Naive thymus-derived CD4-positive, alpha-beta T cell (primary cell): ENCODE results near the gene ONECUT1. TPM values are rescaled to one million over a fixed set of nuclear protein-coding genes. Genes with fewer than 3 reads are reported as not detected.

Experiments
- ATAC-seq: fragments of 150-1000 bp; cut with Tn5 transposase; 2 replicates; pipeline ENCODE4 v1.10.0; 2021; ENCODE audit warnings: mild to moderate bottlenecking, moderate library complexity
- CTCF ChIA-PET: fragments of 350-600 bp; sonication (Branson Sonifier 250); formaldehyde crosslinking; loops from one replicate; lab custom pipeline; 2021; ENCODE audit warnings: antibody characterized with exemption; lab: Charles Lee
- POLR2A ChIA-PET: fragments of 350-600 bp; sonication (Branson Sonifier 250); formaldehyde crosslinking; loops from one replicate; lab custom pipeline; 2021; ENCODE audit warnings: antibody characterized with exemption, inconsistent platforms; lab: Charles Lee
- DNase-seq, 9 donors: peaks; one replicate each; pipeline versions ENCODE4 v3.0.0 to v3.0.0-alpha.2; 2020 to 2022; ENCODE audit warnings: mixed read lengths in 1 of 9
- H3K27ac ChIP-seq: one replicate; pipeline ENCODE4 v1.7.0; 2013; ENCODE audit warnings: mild to moderate bottlenecking, low read depth, low read length, moderate library complexity
- H3K27me3 ChIP-seq, 2 donors: one replicate each; pipeline ENCODE4 v1.7.0; 2013; ENCODE audit warnings: low read length in 2 of 2, mild to moderate bottlenecking in 2 of 2, moderate library complexity in 2 of 2; ENCODE audit not compliant: control insufficient read depth in 2 of 2, insufficient read depth in 2 of 2
- H3K36me3 ChIP-seq, 3 experiments: 1 replicate in 2 of 3; 2 replicates in 1 of 3; pipeline ENCODE4 v1.7.0; 2013; ENCODE audit warnings: low read length in 3 of 3, mild to moderate bottlenecking in 3 of 3, moderate library complexity in 1 of 3; ENCODE audit not compliant: insufficient read depth in 3 of 3, control insufficient read depth in 2 of 3
- H3K4me1 ChIP-seq, 2 donors: one replicate each; pipeline ENCODE4 v1.7.0; 2013; ENCODE audit warnings: low read length in 2 of 2, mild to moderate bottlenecking in 2 of 2, moderate library complexity in 1 of 2; ENCODE audit not compliant: control insufficient read depth in 2 of 2, insufficient read depth in 2 of 2
- H3K4me3 ChIP-seq: 2 replicates; pipeline ENCODE4 v1.7.0; 2013; ENCODE audit warnings: mild to moderate bottlenecking, low read length
- H3K9me3 ChIP-seq, 3 experiments: 1 replicate in 2 of 3; 2 replicates in 1 of 3; pipeline ENCODE4 v1.7.0; 2013; ENCODE audit warnings: low read length in 3 of 3; ENCODE audit not compliant: control insufficient read depth in 2 of 3
- H3K27ac Mint-ChIP-seq, 9 donors: one replicate each; pipeline ENCODE4 v1.8.0; 2020 to 2022; ENCODE audit warnings: mixed read lengths in 9 of 9, mild to moderate bottlenecking in 8 of 9, moderate library complexity in 5 of 9, inconsistent platforms in 2 of 9
- H3K27me3 Mint-ChIP-seq, 5 donors: one replicate each; pipeline ENCODE4 v1.8.0; 2021 to 2022; ENCODE audit warnings: mixed read lengths in 5 of 5, mild to moderate bottlenecking in 1 of 5
- H3K36me3 Mint-ChIP-seq, 5 donors: one replicate each; pipeline ENCODE4 v1.8.0; 2020 to 2022; ENCODE audit warnings: mixed read lengths in 5 of 5, mild to moderate bottlenecking in 3 of 5, inconsistent platforms in 1 of 5
- H3K4me1 Mint-ChIP-seq, 7 donors: one replicate each; pipeline ENCODE4 v1.8.0; 2020 to 2022; ENCODE audit warnings: mixed read lengths in 7 of 7, mild to moderate bottlenecking in 3 of 7, inconsistent platforms in 1 of 7
- H3K4me3 Mint-ChIP-seq, 10 donors: one replicate each; pipeline ENCODE4 v1.8.0; 2020 to 2022; ENCODE audit warnings: mild to moderate bottlenecking in 10 of 10, mixed read lengths in 10 of 10, moderate library complexity in 6 of 10, inconsistent platforms in 2 of 10
- H3K9me3 Mint-ChIP-seq, 11 donors: one replicate each; pipeline ENCODE4 v1.8.0; 2020 to 2022; ENCODE audit warnings: mixed read lengths in 11 of 11, mild to moderate bottlenecking in 4 of 11, inconsistent platforms in 1 of 11, moderate library complexity in 1 of 11
- intact Hi-C, 2 donors: fragments of 100-400 bp; cut with micrococcal nuclease; formaldehyde crosslinking; loops; one replicate each; pipeline ENCODE4 v1.15.1; 2023
- polyA plus RNA-seq, 2 donors: library from polyadenylated mRNA; unstranded; fragments of 300-500 nt; fragmentation: Illumina TruSeq; gene quantifications; one replicate each; pipeline ENCODE4 v1.2.3, GENCODE V29; 2021
- total RNA-seq, 6 experiments: library from RNA in 5 of 6; stranded (reverse) in 5 of 6; gene quantifications; 1 replicate in 5 of 6; 2 replicates in 1 of 6; pipeline ENCODE4 v1.2.3 and lab custom pipeline; 2021 to 2026

ONECUT1 gene
- total and polyA plus RNA-seq, 7 experiments from 2014 or later: not detected

DNA sequence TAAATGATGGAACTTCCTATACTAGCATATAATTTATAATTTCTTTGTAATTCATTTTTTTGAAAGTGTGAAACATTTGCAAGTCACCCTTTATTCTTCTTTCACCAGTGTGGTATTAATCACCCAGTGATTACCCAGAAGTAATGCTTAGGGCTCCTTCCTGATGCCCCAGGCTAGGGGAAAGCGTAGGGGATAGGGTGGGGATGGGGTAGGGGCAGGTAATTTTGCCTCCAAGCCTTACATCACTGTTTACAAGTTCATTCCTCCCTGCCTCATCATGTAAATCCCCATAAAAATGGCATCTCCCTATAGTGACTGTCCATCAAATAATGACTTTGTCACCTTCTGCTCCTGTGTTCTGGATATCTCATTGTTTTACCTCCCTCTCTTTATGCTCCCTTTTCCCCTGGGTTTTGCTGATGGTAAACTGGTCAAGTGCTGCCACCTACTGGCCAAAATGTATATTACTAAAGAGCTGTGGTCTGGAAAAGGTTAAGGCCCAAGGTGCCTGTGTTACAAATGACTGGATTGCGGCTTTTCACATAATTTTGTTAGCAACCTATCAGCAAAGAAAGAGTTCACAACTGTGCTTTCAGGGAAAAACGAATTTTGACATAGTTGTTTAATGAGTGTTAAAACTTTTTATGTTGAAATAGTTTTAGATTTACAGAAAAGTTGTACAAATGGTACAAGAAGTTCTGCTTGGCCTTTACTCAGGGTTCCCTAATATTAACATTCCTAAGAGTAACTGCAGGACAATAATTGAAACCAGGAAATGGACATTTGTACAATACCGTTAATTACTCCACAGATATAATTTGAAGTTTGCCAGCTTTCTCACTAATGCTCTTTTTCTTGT, 54.7 kb downstream of the ONECUT1 start:
- H3K4me3 ChIP-seq: no peak overlapping the region
- Mint-ChIP-seq H3K27me3 (peaks cover 0 to 12% (median 3%) of the 10 kb centered on the region in 5 donors), H3K4me3 (no peak overlapping the region), H3K9me3 (peaks cover 0 to 2% (median 0%) of the 10 kb centered on the region in 11 donors), H3K27ac (peak overlapping the region in 3 of 9 donors; percentile 2 to 75 (median 55)), H3K4me1 (peaks cover 0 to 25% (median 7%) of the 10 kb centered on the region in 7 donors), H3K36me3 (no peaks in the 10 kb centered on the region)
- DNase-seq: peak; percentile 22 to 83 (median 73)
- ChIA-PET POLR2A (interaction anchor here (1.0 to 1.8 kb wide), 3 partner anchors 53 to 479 kb away, joined by 3 to 4 read pairs (median 3); no protein-coding TSS in a partner anchor), CTCF (interaction anchor here (0.6 to 7.2 kb wide), 9 partner anchors 12 to 478 kb away, joined by 3 to 113 read pairs (median 6); no protein-coding TSS in a partner anchor)
- intact Hi-C loops: loop anchor here (1.0 to 10.0 kb wide), 9 partner anchors 57 to 479 kb away; partner anchors contain the start of genes ARPP19 (in 2 of the 2) and MYO5A (in 1 of the 2)
- peak; percentile 90 for ATAC-seq
- no peaks in the 10 kb centered on the region for H3K36me3 ChIP-seq
- no peaks in the 10 kb centered on the region for H3K27me3 ChIP-seq
- H3K4me1 ChIP-seq: peaks cover under 1 to 4% of the 10 kb centered on the region in 2 donors
- no peaks in the 10 kb centered on the region for H3K9me3 ChIP-seq
- H3K27ac ChIP-seq: no peak overlapping the region

GRCh38 chr15:52734329-52734728, 55.8 kb downstream of the ONECUT1 start:
- POLR2A ChIA-PET: interaction anchor here (1.0 to 1.8 kb wide), 4 partner anchors 52 to 478 kb away, joined by 3 to 5 read pairs (median 4); no protein-coding TSS in a partner anchor
- H3K9me3 ChIP-seq: no peaks in the 10 kb centered on the region
- no peaks in the 10 kb centered on the region for H3K27me3 ChIP-seq
- H3K27ac ChIP-seq: no peak overlapping the region
- no peak overlapping the region for H3K4me3 ChIP-seq
- H3K27me3 Mint-ChIP-seq: peaks cover 0 to under 1% (median 0%) of the 10 kb centered on the region in 5 donors
- H3K36me3 Mint-ChIP-seq: no peaks in the 10 kb centered on the region
- H3K36me3 ChIP-seq: no peaks in the 10 kb centered on the region
- DNase-seq: no peak
- no peak overlapping the region for H3K4me3 Mint-ChIP-seq
- H3K4me1 Mint-ChIP-seq: peaks cover 6 to 34% (median 17%) of the 10 kb centered on the region in 7 donors
- intact Hi-C loops: loop anchor here (2.0 to 10.0 kb wide), 7 partner anchors 130 to 752 kb away; partner anchors contain the start of genes ARPP19 (in 1 of the 2) and MYO5A (in 1 of the 2)
- H3K4me1 ChIP-seq: peaks cover 11 to 15% of the 10 kb centered on the region in 2 donors
- H3K9me3 Mint-ChIP-seq: peaks cover 0 to 2% (median 0%) of the 10 kb centered on the region in 11 donors
- CTCF ChIA-PET: interaction anchor here (1.1 to 7.2 kb wide), 9 partner anchors 50 to 507 kb away, joined by 3 to 113 read pairs (median 4); no protein-coding TSS in a partner anchor
- ATAC-seq: no peak
- H3K27ac Mint-ChIP-seq: peak overlapping the region in 3 of 9 donors; percentile 29 to 46 (median 32)

DNA sequence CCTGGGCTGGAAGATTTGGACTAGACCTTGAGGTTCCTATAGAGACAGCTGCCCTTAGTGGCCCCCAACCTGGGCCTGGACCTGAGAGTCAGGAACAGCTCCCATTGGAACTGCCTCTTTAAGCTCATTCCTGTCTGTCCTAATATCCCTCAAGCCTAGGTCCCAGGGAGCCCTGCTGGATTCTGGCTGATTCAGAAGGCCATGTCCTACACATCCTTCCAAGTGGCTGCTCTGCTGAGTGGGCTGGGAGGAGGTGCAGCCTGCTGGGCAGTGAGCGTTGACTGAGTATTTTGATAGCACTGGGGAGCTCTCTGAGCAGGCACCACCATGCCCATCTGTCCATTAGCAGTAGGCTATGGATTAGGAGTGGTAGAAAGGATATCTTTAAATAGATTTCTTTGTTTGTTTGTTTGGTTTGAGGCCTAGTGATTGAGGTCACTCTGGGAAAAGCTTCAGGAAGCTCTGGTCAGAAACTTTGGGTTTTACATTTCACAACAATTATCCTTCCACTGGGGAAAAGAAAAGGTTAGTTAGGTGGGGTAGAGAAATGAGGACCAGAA, 56.4 kb downstream of the ONECUT1 start:
- ATAC-seq: no peak
- H3K4me3 Mint-ChIP-seq: no peak overlapping the region
- no peaks in the 10 kb centered on the region for H3K36me3 Mint-ChIP-seq
- no peaks in the 10 kb centered on the region for H3K27me3 Mint-ChIP-seq
- ChIA-PET CTCF (interaction anchor here (0.6 to 7.2 kb wide), 9 partner anchors 39 to 506 kb away, joined by 3 to 113 read pairs (median 4); no protein-coding TSS in a partner anchor), POLR2A (interaction anchor here (1.0 to 1.6 kb wide), 4 partner anchors 51 to 478 kb away, joined by 3 to 5 read pairs (median 4); no protein-coding TSS in a partner anchor)
- H3K4me1 Mint-ChIP-seq: peaks cover 6 to 35% (median 20%) of the 10 kb centered on the region in 7 donors
- Histone ChIP-seq H3K9me3 (no peaks in the 10 kb centered on the region), H3K4me1 (peaks cover 11 to 15% of the 10 kb centered on the region in 2 donors), H3K27ac (no peak overlapping the region), H3K36me3 (no peaks in the 10 kb centered on the region), H3K4me3 (no peak overlapping the region), H3K27me3 (no peaks in the 10 kb centered on the region)
- no peak for DNase-seq
- peaks cover 0 to 2% (median 0%) of the 10 kb centered on the region in 11 donors for H3K9me3 Mint-ChIP-seq
- peak overlapping the region in 2 of 9 donors; percentile 29 to 46 for H3K27ac Mint-ChIP-seq
- intact Hi-C loops: loop anchor here (2.0 to 10.0 kb wide), 7 partner anchors 129 to 751 kb away; partner anchors contain the start of genes ARPP19 (in 1 of the 2) and MYO5A (in 1 of the 2)

- no peak overlapping the region for H3K27ac ChIP-seq
- POLR2A ChIA-PET: interaction anchor here (1.3 kb wide), 1 partner anchor 56 kb away, joined by 5 read pairs; no protein-coding TSS in a partner anchor
Measured at GRCh38 chr15:52733088-52733487, 57.0 kb downstream of the ONECUT1 start.

GRCh38 chr15:52732551-52732950, 57.6 kb downstream of the ONECUT1 start:
- POLR2A ChIA-PET: interaction anchor here (1.3 kb wide), 1 partner anchor 55 kb away, joined by 5 read pairs; no protein-coding TSS in a partner anchor
- peaks cover 11 to 15% of the 10 kb centered on the region in 2 donors for H3K4me1 ChIP-seq
- ATAC-seq (no peak), DNase-seq (no peak)
- Mint-ChIP-seq H3K4me1 (peaks cover 6 to 35% (median 20%) of the 10 kb centered on the region in 7 donors), H3K27ac (peak overlapping the region in 3 of 9 donors; percentile 7 to 87 (median 87)), H3K9me3 (peaks cover 0 to 2% (median 0%) of the 10 kb centered on the region in 11 donors), H3K36me3 (no peaks in the 10 kb centered on the region), H3K27me3 (no peaks in the 10 kb centered on the region), H3K4me3 (no peak overlapping the region)
- H3K36me3 ChIP-seq: no peaks in the 10 kb centered on the region
- no peaks in the 10 kb centered on the region for H3K27me3 ChIP-seq
- no peaks in the 10 kb centered on the region for H3K9me3 ChIP-seq
- CTCF ChIA-PET: interaction anchor here (2.2 to 7.2 kb wide), 2 partner anchors 55 to 475 kb away, joined by 6 to 113 read pairs; no protein-coding TSS in a partner anchor
- no peak overlapping the region for H3K27ac ChIP-seq
- no peak overlapping the region for H3K4me3 ChIP-seq
- intact Hi-C loops: loop anchor here (5.0 to 10.0 kb wide), 6 partner anchors 128 to 750 kb away; partner anchors contain the start of gene ARPP19 (in 1 of the 2)

More at GRCh38 chr15:52733088-52733487, 57.0 kb downstream of the ONECUT1 start:
- Mint-ChIP-seq H3K4me1 (peaks cover 6 to 35% (median 20%) of the 10 kb centered on the region in 7 donors), H3K4me3 (no peak overlapping the region), H3K27ac (peak overlapping the region in 5 of 9 donors; percentile 0 to 55 (median 28)), H3K9me3 (peaks cover 0 to 2% (median 0%) of the 10 kb centered on the region in 11 donors), H3K27me3 (no peaks in the 10 kb centered on the region), H3K36me3 (no peaks in the 10 kb centered on the region)
- CTCF ChIA-PET: interaction anchor here (0.6 to 7.2 kb wide), 3 partner anchors 38 to 476 kb away, joined by 3 to 113 read pairs (median 48); no protein-coding TSS in a partner anchor
- Histone ChIP-seq H3K36me3 (no peaks in the 10 kb centered on the region), H3K27me3 (no peaks in the 10 kb centered on the region), H3K4me3 (no peak overlapping the region), H3K9me3 (no peaks in the 10 kb centered on the region), H3K4me1 (peaks cover 11 to 15% of the 10 kb centered on the region in 2 donors)
- ATAC-seq (no peak), DNase-seq (no peak)
- intact Hi-C loops: loop anchor here (5.0 to 10.0 kb wide), 6 partner anchors 128 to 751 kb away; partner anchors contain the start of gene ARPP19 (in 1 of the 2)
